ENCODE data around the gene C19orf25. TPM values are rescaled to one million over a fixed set of nuclear protein-coding genes. Genes with fewer than 3 reads are reported as not detected.

C19orf25 gene
- polyA plus RNA-seq, 1 of the 3 experiments (the other 2 are of a cell fraction): 25.3 TPM

DNA sequence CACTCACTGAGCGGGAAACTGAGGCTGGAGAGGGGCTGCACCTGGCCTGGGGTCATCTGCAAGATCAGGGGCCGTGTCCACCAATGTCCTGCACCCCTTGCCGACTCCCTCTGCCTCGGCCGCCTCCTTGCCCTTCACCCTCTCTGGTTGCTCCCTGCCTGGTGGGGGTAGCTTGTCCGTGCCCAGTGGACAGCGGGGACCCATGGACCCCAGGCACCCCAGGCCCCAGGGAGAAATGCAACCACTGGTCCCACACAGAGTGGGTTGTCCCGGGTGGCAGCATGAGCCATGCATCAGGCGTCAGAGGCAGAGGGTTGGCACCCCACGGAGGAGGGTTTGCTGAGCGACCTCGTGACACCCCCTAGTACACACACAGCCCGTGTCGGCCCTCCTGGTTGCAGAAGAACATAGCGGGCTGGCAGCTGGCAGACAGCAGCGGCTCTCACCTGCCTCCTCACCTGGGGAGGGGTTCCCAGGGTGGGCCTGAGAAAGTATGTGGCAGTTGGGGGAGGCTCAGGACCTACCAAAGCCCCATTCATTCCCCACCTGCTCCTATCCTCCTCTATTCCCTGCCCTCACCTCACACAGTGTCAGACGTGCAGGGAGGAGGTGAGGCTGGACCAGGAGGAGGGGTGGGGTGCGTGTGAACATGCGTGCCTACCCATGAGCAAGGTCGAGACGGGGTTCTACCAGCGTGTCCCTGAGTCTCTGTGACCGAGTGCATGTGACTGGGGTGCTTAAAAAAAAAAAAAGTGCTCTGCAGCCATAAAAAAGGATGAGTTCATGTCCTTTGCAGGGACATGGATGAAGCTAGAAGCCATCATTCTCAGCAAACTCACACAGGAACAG lies 25.1 kb upstream of the C19orf25 start:
- DNase-seq: no peak
- Histone ChIP-seq H4K20me1 (ENCODE audit: insufficient read depth) (no peaks in the 10 kb centered on the region), H3K9me3 (no peaks in the 10 kb centered on the region), H3F3A (replicated peaks; ENCODE audit: insufficient read depth) (peaks cover 16% of the 10 kb centered on the region), H3K4me1 (ENCODE audit: control insufficient read depth in 1 of 2, insufficient read depth in 2 of 2, low read depth in 1 of 2, low read length in 1 of 2) (peaks cover 5 to 15% of the 10 kb centered on the region in 2 experiments; a peak in 2 of 4 replicates), H3K79me2 (ENCODE audit: insufficient read depth) (no peaks in the 10 kb centered on the region), H3K4me3 (ENCODE audit: low read depth in 2 of 2, low read length in 1 of 2) (no peak overlapping the region), H2AFZ (ENCODE audit: low read depth) (no peak overlapping the region), H3K36me3 (replicated peaks in 1 of 2; ENCODE audit: control insufficient read depth in 1 of 2, insufficient read depth in 2 of 2, low read length in 1 of 2) (no peaks in the 10 kb centered on the region), H3K4me2 (0 out of 2 replicates have a peak overlapping the region, but pooled peaks have one; percentile 47), H3K27ac (ENCODE audit: low read depth in 2 of 2, low read length in 1 of 2) (no peak overlapping the region), H3K9ac (no peak overlapping the region), H3K27me3 (ENCODE audit: insufficient read depth) (0 out of 2 replicates have a peak, but pooled peaks cover 5% of the 10 kb centered on the region), H3K9me2 (no peaks in the 10 kb centered on the region)
- ChIA-PET POLR2A (interaction anchor here (0.6 to 0.7 kb wide), 3 partner anchors 53 to 741 kb away, joined by 3 to 5 read pairs (median 5); no protein-coding TSS in a partner anchor), CTCF (interaction anchor here (0.6 to 3.0 kb wide), 7 partner anchors 10 to 548 kb away, joined by 3 to 23 read pairs (median 5); partner anchors contain the start of gene REEP6)
- WGBS (ENCODE audit: low lambda C conversion rate): 37% methylated on average over 17 of the region's 23 CpGs
- TF ChIP-seq GATA2 (CRISPR knock-in tag; IDR thresholded peaks at IDR 0.05) (no peak), CTCF (IDR thresholded peaks at IDR 0.05) (no peak), SMC3 (IDR thresholded peaks at IDR 0.05; ENCODE audit: low read depth, low read length) (no peak), EP300 (IDR thresholded peaks at IDR 0.05; ENCODE audit: borderline replicate concordance in 1 of 2, low read depth in 1 of 2, low read length in 1 of 2) (no peak), RAD21 (IDR thresholded peaks at IDR 0.05; ENCODE audit: low read length) (no peak), CHD2 (IDR thresholded peaks at IDR 0.05; ENCODE audit: low read length, partially characterized antibody) (no peak), FOXM1 (IDR thresholded peaks at IDR 0.05; ENCODE audit: low read depth) (no peak), FOSL2 (IDR thresholded peaks at IDR 0.05; ENCODE audit: borderline replicate concordance, low read depth) (no peak), RFX5 (IDR thresholded peaks at IDR 0.05; ENCODE audit: low read length) (no peak), ELF1 (IDR thresholded peaks at IDR 0.05) (no peak)
- TF ChIP-seq, protein P1, sequence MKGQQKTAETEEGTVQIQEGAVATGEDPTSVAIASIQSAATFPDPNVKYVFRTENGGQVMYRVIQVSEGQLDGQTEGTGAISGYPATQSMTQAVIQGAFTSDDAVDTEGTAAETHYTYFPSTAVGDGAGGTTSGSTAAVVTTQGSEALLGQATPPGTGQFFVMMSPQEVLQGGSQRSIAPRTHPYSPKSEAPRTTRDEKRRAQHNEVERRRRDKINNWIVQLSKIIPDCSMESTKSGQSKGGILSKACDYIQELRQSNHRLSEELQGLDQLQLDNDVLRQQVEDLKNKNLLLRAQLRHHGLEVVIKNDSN (IDR thresholded peaks at IDR 0.05; ENCODE audit: borderline replicate concordance, low read depth): no peak
- TF ChIP-seq, protein P2, sequence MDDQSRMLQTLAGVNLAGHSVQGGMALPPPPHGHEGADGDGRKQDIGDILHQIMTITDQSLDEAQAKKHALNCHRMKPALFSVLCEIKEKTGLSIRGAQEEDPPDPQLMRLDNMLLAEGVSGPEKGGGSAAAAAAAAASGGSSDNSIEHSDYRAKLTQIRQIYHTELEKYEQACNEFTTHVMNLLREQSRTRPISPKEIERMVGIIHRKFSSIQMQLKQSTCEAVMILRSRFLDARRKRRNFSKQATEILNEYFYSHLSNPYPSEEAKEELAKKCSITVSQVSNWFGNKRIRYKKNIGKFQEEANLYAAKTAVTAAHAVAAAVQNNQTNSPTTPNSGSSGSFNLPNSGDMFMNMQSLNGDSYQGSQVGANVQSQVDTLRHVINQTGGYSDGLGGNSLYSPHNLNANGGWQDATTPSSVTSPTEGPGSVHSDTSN (IDR thresholded peaks at IDR 0.05): no peak

Data from SK-N-SH (cell line).